HCT116 (cell line): ENCODE measurements around the gene TRIM41. TPM values are rescaled to one million over a fixed set of nuclear protein-coding genes. Genes with fewer than 3 reads are reported as not detected.
A peak's percentile ranks its signal among the peaks of the same experiment; 100 is the strongest.

ENCODE experiments used
- ATAC-seq: fragments of 200-7000 bp; cut with Tn5 transposase; 2 replicates; pipeline ENCODE4 v1.9.1; 2020; ENCODE audit warnings: mild to moderate bottlenecking, moderate library complexity
- BruUV-seq: library from RNA; stranded (reverse); fragments of 400-500 nt; replicated peaks from 2 replicates; lab custom pipeline; 2021; lab: Mats Ljungman, UMichigan
- CTCF ChIA-PET: fragments of 300-600 bp; sonication (Branson Sonifier 250); formaldehyde crosslinking; loops from one replicate; lab custom pipeline; 2021; ENCODE audit warnings: antibody characterized with exemption; lab: Charles Lee
- POLR2A ChIA-PET: fragments of 300-600, 350-600 bp; sonication (Branson Sonifier 250); formaldehyde crosslinking; loops from one replicate; lab custom pipeline; 2021; ENCODE audit warnings: antibody characterized with exemption; lab: Charles Lee
- RAD21 ChIA-PET, 2 experiments: fragments of 300-600 bp; sonication (Branson Sonifier 250); formaldehyde crosslinking; loops; one replicate each; lab custom pipeline; 2023; ENCODE audit warnings: low total read pairs in 2 of 2; ENCODE audit not compliant: uncharacterized antibody in 2 of 2, unreplicated experiment in 2 of 2, low non-redundant PET in 1 of 2; lab: Charles Lee
- DNase-seq: peaks from one replicate; pipeline ENCODE4 v3.0.0-alpha.2; 2010; ENCODE audit warnings: low read depth, low spot score
- H2AFZ ChIP-seq: fragments of 200-600 bp; shearing (Covaris generic), sonication (generic); 2 replicates; pipeline ENCODE4 v1.6.1; 2017; ENCODE audit warnings: low read depth, mixed run types, mixed read lengths, antibody characterized with exemption, low read length; ENCODE audit not compliant: poor library complexity, severe bottlenecking
- H3K27ac ChIP-seq: 2 replicates; pipeline ENCODE4 v1.5.1; 2012; ENCODE audit warnings: low read depth, low read length
- H3K27me3 ChIP-seq: fragments of 200-600 bp; sonication (generic); 2 replicates; pipeline ENCODE4 v1.6.1; 2016; ENCODE audit warnings: mixed run types, low read length, mixed read lengths; ENCODE audit not compliant: insufficient read depth
- H3K36me3 ChIP-seq, 2 experiments: fragments of 200-500 bp in 1 of 2; fragments of 200-600 bp in 1 of 2; sonication (Bioruptor generic) in 1 of 2; sonication (generic) in 1 of 2; 2 replicates each; pipeline versions ENCODE4 v1.5.1 to v1.6.1; 2014 to 2016; ENCODE audit warnings: low read length in 2 of 2, inconsistent platforms in 1 of 2, mixed read lengths in 1 of 2, mixed run types in 1 of 2; ENCODE audit not compliant: insufficient read depth in 2 of 2, control insufficient read depth in 1 of 2
- H3K4me1 ChIP-seq, 2 experiments: fragments of 200-600 bp in 1 of 2; sonication (generic) in 1 of 2; 2 replicates each; pipeline versions ENCODE4 v1.5.1 to v1.6.1; 2012 to 2017; ENCODE audit warnings: low read length in 2 of 2, inconsistent platforms in 1 of 2, mild to moderate bottlenecking in 1 of 2, mixed read lengths in 1 of 2, mixed run types in 1 of 2, moderate library complexity in 1 of 2; ENCODE audit not compliant: insufficient read depth in 2 of 2, control insufficient read depth in 1 of 2
- H3K4me2 ChIP-seq: fragments of 200-600 bp; sonication (generic); 2 replicates; pipeline ENCODE4 v1.6.1; 2017; ENCODE audit warnings: mixed run types, low read length, mixed read lengths
- H3K4me3 ChIP-seq, 2 experiments: fragments of 200-600 bp in 1 of 2; sonication (generic) in 1 of 2; replicated peaks in 1 of 2; 2 replicates each; pipeline ENCODE4 v1.5.1; 2011 to 2016; ENCODE audit warnings: low read length in 2 of 2, control low read depth in 1 of 2, low read depth in 1 of 2, mild to moderate bottlenecking in 1 of 2, mixed read lengths in 1 of 2, mixed run types in 1 of 2
- H3K79me2 ChIP-seq: fragments of 200-600 bp; sonication (generic); 2 replicates; pipeline ENCODE4 v1.6.1; 2017; ENCODE audit warnings: mild to moderate bottlenecking, mixed run types, low read length, moderate library complexity, mixed read lengths; ENCODE audit not compliant: insufficient read depth
- H3K9ac ChIP-seq: fragments of 200-600 bp; sonication (generic); 2 replicates; pipeline ENCODE4 v1.6.1; 2016; ENCODE audit warnings: low read length, mixed read lengths
- H3K9me2 ChIP-seq: fragments of 200-600 bp; sonication (generic), shearing (Covaris generic); 2 replicates; pipeline ENCODE4 v1.6.1; 2017; ENCODE audit warnings: mixed run types, mild to moderate bottlenecking, moderate library complexity; ENCODE audit not compliant: insufficient read depth
- H3K9me3 ChIP-seq, 2 experiments: fragments of 200-500 bp in 1 of 2; fragments of 200-600 bp in 1 of 2; sonication (Bioruptor generic) in 1 of 2; sonication (generic) in 1 of 2; 2 replicates each; pipeline ENCODE4 v1.6.1; 2014 to 2017; ENCODE audit warnings: low read length in 2 of 2, mixed read lengths in 2 of 2, inconsistent platforms in 1 of 2, low read depth in 1 of 2, mild to moderate bottlenecking in 1 of 2, mixed run types in 1 of 2, moderate library complexity in 1 of 2; ENCODE audit not compliant: control insufficient read depth in 1 of 2, insufficient read depth in 1 of 2
- H4K20me1 ChIP-seq: fragments of 200-600 bp; sonication (generic), shearing (Covaris generic); 2 replicates; pipeline ENCODE4 v1.6.1; 2017; ENCODE audit warnings: mixed run types, mild to moderate bottlenecking, moderate library complexity; ENCODE audit not compliant: insufficient read depth
- ELF1 ChIP-seq: IDR thresholded peaks from 2 replicates; pipeline ENCODE4 v1.6.1; 2012; ENCODE audit warnings: low read depth, borderline replicate concordance
- EZH2phosphoT487 ChIP-seq: fragments of 200-600 bp; IDR thresholded peaks from 2 replicates; pipeline ENCODE4 v1.6.1; 2018; ENCODE audit warnings: antibody characterized with exemption, borderline replicate concordance
- JUND ChIP-seq: IDR thresholded peaks from 2 replicates; pipeline ENCODE4 v1.6.1; 2012
- POLR2A ChIP-seq: IDR thresholded peaks from 2 replicates; pipeline ENCODE4 v1.7.0; 2011; ENCODE audit warnings: borderline replicate concordance; ENCODE audit not compliant: insufficient read depth, insufficient read length; ENCODE audit errors: extremely low read depth
- SIN3A ChIP-seq: IDR thresholded peaks from 2 replicates; pipeline ENCODE4 v1.6.1; 2012; ENCODE audit warnings: low read depth
- SRF ChIP-seq: IDR thresholded peaks from 2 replicates; pipeline ENCODE4 v1.6.1; 2012; ENCODE audit warnings: low read depth
- YY1 ChIP-seq: IDR thresholded peaks from 2 replicates; pipeline ENCODE4 v1.6.1; 2011; ENCODE audit warnings: low read length, low read depth, moderate library complexity, mild to moderate bottlenecking; ENCODE audit not compliant: insufficient replicate concordance; ENCODE audit errors: extremely low read depth
- ZBTB33 ChIP-seq: IDR thresholded peaks from 2 replicates; pipeline ENCODE4 v1.6.1; 2011; ENCODE audit warnings: mild to moderate bottlenecking, low read length, moderate library complexity; ENCODE audit not compliant: insufficient replicate concordance; ENCODE audit errors: extremely low read depth
- ZFX ChIP-seq: fragments of 450-650 bp; IDR thresholded peaks from 2 replicates; pipeline ENCODE4 v1.6.1; 2017
- intact Hi-C: fragments of 100-400 bp; cut with micrococcal nuclease; formaldehyde crosslinking; loops from 2 replicates; pipeline ENCODE4 v1.10.0; 2022
- total RNA-seq: library from RNA; stranded (reverse); gene quantifications from one replicate; pipeline ENCODE4 v1.2.1, GENCODE V29; 2021; ENCODE audit not compliant: unreplicated experiment
- TF ChIP-seq, protein P1 (sequence below): IDR thresholded peaks from 2 replicates; pipeline ENCODE4 v1.6.1; 2012
- TF ChIP-seq, protein P2 (sequence below): IDR thresholded peaks from 2 replicates; pipeline ENCODE4 v1.6.1; 2012
- TF ChIP-seq, protein P3 (sequence below), 3 experiments: fragments of 200-600 bp in 1 of 3; sonication (generic) in 1 of 3; IDR thresholded peaks in 2 of 3; conservative IDR thresholded peaks in 1 of 3; 2 replicates each; pipeline ENCODE4 v1.5.1; 2012 to 2017; ENCODE audit warnings: low read depth in 2 of 3, low read length in 2 of 3, antibody characterized with exemption in 1 of 3, borderline replicate concordance in 1 of 3, control low read depth in 1 of 3, mild to moderate bottlenecking in 1 of 3, mixed read lengths in 1 of 3, mixed run types in 1 of 3, moderate library complexity in 1 of 3; ENCODE audit not compliant: insufficient read depth in 1 of 3

Gene TRIM41
- total RNA-seq, 1 experiment from 2014 or later: 51.8 TPM

DNA sequence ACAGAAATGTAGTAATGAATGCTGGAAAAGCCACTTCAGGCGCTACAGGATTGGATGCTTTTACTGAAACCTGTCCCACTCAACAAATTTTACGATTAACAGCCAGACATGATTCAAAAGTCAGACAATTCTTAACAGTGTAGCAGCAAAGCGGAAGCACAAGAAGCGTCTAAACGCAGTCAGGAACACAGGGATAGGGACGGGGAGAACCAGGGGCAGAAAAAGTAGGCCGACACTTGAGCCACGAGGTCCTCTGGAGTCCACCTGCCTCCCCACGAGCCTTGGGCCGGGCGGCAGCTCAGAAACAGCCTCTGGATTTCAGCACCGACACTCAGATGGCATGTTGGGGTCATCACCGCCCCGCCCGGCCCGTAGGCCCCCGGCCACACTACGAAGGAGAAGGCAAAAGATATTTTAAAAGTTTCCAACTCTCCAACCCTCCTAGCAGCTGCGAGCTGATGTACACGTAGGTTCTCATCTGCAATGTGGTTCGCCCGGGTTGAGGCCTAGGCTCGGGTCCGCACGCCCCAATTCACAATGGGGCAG, 20.0 kb downstream of the TRIM41 start:
- H3K27me3 ChIP-seq: no peaks in the 10 kb centered on the region

GRCh38 chr5:181243564-181244343, 20.7 kb downstream of the TRIM41 start, which contains the start of gene RACK1:
RACK1 (minus strand) TSS chr5:181243906; CDS start chr5:181243800, 106 bp downstream.
- ChIA-PET POLR2A (interaction anchor here (0.7 to 3.6 kb wide), 10 partner anchors 9 to 54 kb away, joined by 3 to 19 read pairs (median 4); partner anchors contain the start of genes TRIM41 and TRIM52), RAD21 (interaction anchor here in 1 of 2 experiments (0.6 kb wide), 1 partner anchor 1541 kb away, joined by 4 read pairs; no protein-coding TSS in a partner anchor), CTCF (interaction anchor here (0.8 to 1.8 kb wide), 2 partner anchors 17 to 52 kb away, joined by 3 to 4 read pairs; partner anchors contain the start of gene TRIM52)
- no TSS peak for BruUV-seq
- DNase-seq (peak; percentile 81), ATAC-seq (peak; percentile 66)
- Histone ChIP-seq H3K79me2 (peaks cover 90% of the 10 kb centered on the region), H2AFZ (no peak within 1 kb of the TSS), H3K4me2 (peak within 1 kb of the TSS; percentile 98), H3K9me3 (no peaks in the 10 kb centered on the region), H3K9ac (peak within 1 kb of the TSS; percentile 93), H3K36me3 (peaks cover 25 to 51% of the 10 kb centered on the region in 2 experiments), H3K27me3 (no peaks in the 10 kb centered on the region), H3K27ac (peak within 1 kb of the TSS; percentile 96), H3K9me2 (no peaks in the 10 kb centered on the region), H4K20me1 (peaks cover 22% of the 10 kb centered on the region; the same call in 1 of the 2 replicates), H3K4me3 (peak within 1 kb of the TSS; percentile 88 to 92), H3K4me1 (peaks cover 24 to 46% of the 10 kb centered on the region in 2 experiments)
- intact Hi-C loops: loop anchor here (1.0 kb wide), 1 partner anchor 20 kb away; the partner anchor contains the start of gene TRIM41
- TF ChIP-seq EZH2phosphoT487 (no peak), ELF1 (no peak), ZFX (peak; percentile 87), YY1 (peak; percentile 99), ZBTB33 (no peak), JUND (no peak), SIN3A (no peak), SRF (no peak)
- TF ChIP-seq, protein P1, sequence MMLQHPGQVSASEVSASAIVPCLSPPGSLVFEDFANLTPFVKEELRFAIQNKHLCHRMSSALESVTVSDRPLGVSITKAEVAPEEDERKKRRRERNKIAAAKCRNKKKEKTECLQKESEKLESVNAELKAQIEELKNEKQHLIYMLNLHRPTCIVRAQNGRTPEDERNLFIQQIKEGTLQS: no peak
- TF ChIP-seq, protein P2, sequence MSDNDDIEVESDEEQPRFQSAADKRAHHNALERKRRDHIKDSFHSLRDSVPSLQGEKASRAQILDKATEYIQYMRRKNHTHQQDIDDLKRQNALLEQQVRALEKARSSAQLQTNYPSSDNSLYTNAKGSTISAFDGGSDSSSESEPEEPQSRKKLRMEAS: no peak
- TF ChIP-seq, protein P3, sequence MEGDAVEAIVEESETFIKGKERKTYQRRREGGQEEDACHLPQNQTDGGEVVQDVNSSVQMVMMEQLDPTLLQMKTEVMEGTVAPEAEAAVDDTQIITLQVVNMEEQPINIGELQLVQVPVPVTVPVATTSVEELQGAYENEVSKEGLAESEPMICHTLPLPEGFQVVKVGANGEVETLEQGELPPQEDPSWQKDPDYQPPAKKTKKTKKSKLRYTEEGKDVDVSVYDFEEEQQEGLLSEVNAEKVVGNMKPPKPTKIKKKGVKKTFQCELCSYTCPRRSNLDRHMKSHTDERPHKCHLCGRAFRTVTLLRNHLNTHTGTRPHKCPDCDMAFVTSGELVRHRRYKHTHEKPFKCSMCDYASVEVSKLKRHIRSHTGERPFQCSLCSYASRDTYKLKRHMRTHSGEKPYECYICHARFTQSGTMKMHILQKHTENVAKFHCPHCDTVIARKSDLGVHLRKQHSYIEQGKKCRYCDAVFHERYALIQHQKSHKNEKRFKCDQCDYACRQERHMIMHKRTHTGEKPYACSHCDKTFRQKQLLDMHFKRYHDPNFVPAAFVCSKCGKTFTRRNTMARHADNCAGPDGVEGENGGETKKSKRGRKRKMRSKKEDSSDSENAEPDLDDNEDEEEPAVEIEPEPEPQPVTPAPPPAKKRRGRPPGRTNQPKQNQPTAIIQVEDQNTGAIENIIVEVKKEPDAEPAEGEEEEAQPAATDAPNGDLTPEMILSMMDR (IDR thresholded peaks at IDR 0.05 in 2 of 3, conservative IDR thresholded peaks at IDR 0.05 in 1 of 3; ENCODE audit: borderline replicate concordance in 1 of 3, insufficient read depth in 1 of 3, low read depth in 2 of 3, low read length in 2 of 3): no peak

More for the DNA sequence above, 20.0 kb downstream of the TRIM41 start:
- no peaks in the 10 kb centered on the region for H3K9me2 ChIP-seq
- no peak for TF ChIP-seq POLR2A
- TF ChIP-seq ZFX: peak; percentile 96
- TF ChIP-seq, all 23 proteins: peak for 1
- Histone ChIP-seq H3K4me1 (peaks cover 21 to 40% of the 10 kb centered on the region in 2 experiments), H4K20me1 (peaks cover 29% of the 10 kb centered on the region; the same call in 1 of the 2 replicates), H2AFZ (no peak overlapping the region), H3K4me3 (peak overlapping the region; percentile 88 to 92), H3K9ac (peak overlapping the region; percentile 93), H3K9me3 (no peaks in the 10 kb centered on the region), H3K79me2 (peaks cover 90% of the 10 kb centered on the region), H3K36me3 (peaks cover 32 to 57% of the 10 kb centered on the region in 2 experiments), H3K4me2 (peak overlapping the region; percentile 98), H3K27ac (peak overlapping the region; percentile 96)
- DNase-seq: no peak
- ChIA-PET CTCF (no interaction called here), POLR2A (interaction anchor here (1.4 kb wide), 1 partner anchor 9 kb away, joined by 4 read pairs; no protein-coding TSS in a partner anchor), RAD21 (no interaction called here)
- TSS peak; percentile 52 for BruUV-seq
- intact Hi-C loops: no loop called here
- no peak for ATAC-seq
